Activated effector memory CD4-positive, alpha-beta T cell treated with anti-CD3 and anti-CD28 coated beads, Interleukin-2, amount 50 U/mL, for 16 hours (primary cell): ENCODE measurements around the gene RIC8B.

Experiments used
- DNase-seq: peaks from one replicate; pipeline ENCODE4 v3.0.0-alpha.2; 2020

Gene RIC8B

GRCh38 chr12:106878804-106879203, 104.3 kb downstream of the RIC8B start:
- DNase-seq: no peak

GRCh38 chr12:106879612-106880011, 105.1 kb downstream of the RIC8B start:
- no peak for DNase-seq

GRCh38 chr12:106883426-106883825, 108.9 kb downstream of the RIC8B start:
- DNase-seq: no peak

- no peak for DNase-seq
Measured at GRCh38 chr12:106885026-106885425, 110.5 kb downstream of the RIC8B start.

- DNase-seq: no peak
Measured at GRCh38 chr12:106885541-106886249, 111.2 kb downstream of the RIC8B start.

GRCh38 chr12:106886932-106887331, 112.5 kb downstream of the RIC8B start:
- DNase-seq: no peak

GRCh38 chr12:106888348-106888970, 114.0 kb downstream of the RIC8B start:
- no peak for DNase-seq

- DNase-seq: no peak
Measured at GRCh38 chr12:106889326-106889725, 114.8 kb downstream of the RIC8B start.

GRCh38 chr12:106889950-106890626, 115.6 kb downstream of the RIC8B start:
- no peak for DNase-seq

GRCh38 chr12:106892075-106892474, 117.6 kb downstream of the RIC8B start:
- DNase-seq: no peak

- no peak for DNase-seq
Measured at GRCh38 chr12:106893451-106893850, 119.0 kb downstream of the RIC8B start.

- no peak for DNase-seq
Measured at GRCh38 chr12:106894774-106895173, 120.3 kb downstream of the RIC8B start.

GRCh38 chr12:106896603-106897002, 122.1 kb downstream of the RIC8B start:
- no peak for DNase-seq

GRCh38 chr12:106897082-106897481, 122.6 kb downstream of the RIC8B start:
- no peak for DNase-seq

- no peak for DNase-seq
Measured at GRCh38 chr12:106897981-106898901, 123.8 kb downstream of the RIC8B start.

- DNase-seq: no peak
Measured at GRCh38 chr12:106900554-106900953, 126.1 kb downstream of the RIC8B start.

- no peak for DNase-seq
Measured at GRCh38 chr12:106901276-106901675, 126.8 kb downstream of the RIC8B start.

GRCh38 chr12:106902053-106902452, 127.6 kb downstream of the RIC8B start:
- DNase-seq: no peak

GRCh38 chr12:106903241-106903945, 128.9 kb downstream of the RIC8B start:
- peak; percentile 91 for DNase-seq

GRCh38 chr12:106906715-106907114, 132.2 kb downstream of the RIC8B start:
- DNase-seq: no peak

- DNase-seq: no peak
Measured at GRCh38 chr12:106907411-106907810, 132.9 kb downstream of the RIC8B start.

GRCh38 chr12:106907846-106908245, 133.4 kb downstream of the RIC8B start:
- DNase-seq: no peak
